ENCODE measurements around the gene KDM4C.

KDM4C gene

DNA sequence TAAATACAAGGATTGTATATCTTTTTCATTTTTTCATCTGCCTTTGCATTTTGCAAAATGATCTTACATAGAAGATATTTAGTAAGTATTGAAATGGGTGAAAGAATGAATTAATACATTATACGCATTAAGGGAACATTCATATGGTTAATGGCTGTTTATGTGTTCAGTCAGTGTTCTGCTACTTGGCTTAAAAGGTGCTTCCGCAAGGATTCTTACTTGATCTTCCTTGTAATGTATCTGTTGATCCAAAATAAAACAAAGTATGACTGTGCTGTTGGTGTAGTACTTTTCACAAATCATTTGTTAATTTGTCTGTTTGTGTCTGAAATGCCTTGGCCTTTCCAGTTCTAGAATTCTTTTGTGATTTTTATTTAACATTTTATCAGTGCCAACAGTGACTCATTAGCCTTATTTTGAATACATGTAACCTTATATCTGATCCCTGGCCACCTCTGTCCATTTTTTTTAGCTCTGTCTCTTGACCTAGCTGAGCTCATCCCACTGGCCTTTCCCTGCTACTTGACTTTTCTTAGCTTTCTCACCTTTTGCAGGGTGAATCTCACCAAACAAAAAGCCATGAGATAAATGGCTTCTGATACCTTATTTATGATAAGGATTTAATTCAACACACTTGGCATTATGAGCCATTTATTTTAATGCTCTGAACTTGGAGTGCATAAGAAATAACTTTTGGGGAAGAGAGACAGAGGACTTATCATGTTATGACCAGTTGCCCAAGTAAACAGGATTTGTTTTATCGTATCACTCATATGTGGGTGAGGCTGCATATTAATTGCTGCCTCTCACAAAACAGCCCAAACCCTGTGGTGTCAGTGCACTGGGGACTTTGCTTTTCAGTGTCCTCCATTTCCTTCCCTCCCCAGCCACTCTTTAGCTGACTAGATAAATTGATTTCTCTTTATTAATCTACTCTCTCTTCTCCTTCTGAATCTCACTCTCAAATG is 340.3 kb downstream of the KDM4C start:
- DNase-seq (ENCODE audit: low spot score): no peak

GRCh38 chr9:7103367-7103766 is 345.6 kb downstream of the KDM4C start:
- no peak for DNase-seq (ENCODE audit: low spot score)

DNA sequence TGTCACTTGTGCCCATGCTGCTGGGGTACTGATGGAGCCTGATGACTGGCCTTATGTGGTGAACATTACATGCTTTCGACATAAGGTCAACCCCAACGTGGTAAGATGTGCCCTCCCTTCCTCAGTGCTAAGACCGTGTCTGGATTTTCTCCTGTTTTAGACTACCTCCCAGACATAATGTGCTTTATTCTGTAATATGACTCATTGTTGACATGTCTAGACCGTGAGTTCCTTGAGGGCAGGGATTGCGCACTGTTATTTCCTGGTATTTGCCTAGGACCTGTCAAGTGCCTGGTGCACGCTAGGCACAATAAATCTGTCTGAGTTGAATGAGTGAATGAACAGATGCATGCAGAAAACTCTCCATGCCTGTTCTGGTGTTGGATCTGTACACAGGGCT is 346.0 kb downstream of the KDM4C start:
- DNase-seq (ENCODE audit: low spot score): no peak

- no peak for DNase-seq (ENCODE audit: low spot score)
Observed at GRCh38 chr9:7104625-7105024, 346.9 kb downstream of the KDM4C start.

GRCh38 chr9:7105095-7105494 is 347.3 kb downstream of the KDM4C start:
- DNase-seq (ENCODE audit: low spot score): no peak

DNA sequence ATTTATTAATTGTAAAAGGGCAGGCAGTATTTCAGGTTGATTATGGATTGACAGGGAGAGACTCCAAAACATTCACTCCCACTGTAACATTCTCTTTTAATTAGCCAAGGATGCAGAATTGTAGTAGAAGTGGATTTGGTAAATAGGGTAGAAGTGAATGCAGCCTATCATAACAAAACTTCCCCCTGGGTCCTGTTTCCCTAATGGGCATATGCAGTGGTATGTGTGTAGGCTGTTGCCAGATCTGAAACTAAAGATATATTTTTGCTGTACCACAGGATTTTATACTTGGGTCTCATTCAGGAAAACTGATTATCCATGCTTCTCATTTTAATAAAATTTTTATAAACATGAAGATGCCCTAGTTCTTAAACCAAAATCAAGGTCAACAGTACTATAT is 351.2 kb downstream of the KDM4C start:
- DNase-seq (ENCODE audit: low spot score): no peak

GRCh38 chr9:7111413-7111812 is 353.6 kb downstream of the KDM4C start:
- DNase-seq (ENCODE audit: low spot score): no peak

- no peak for DNase-seq (ENCODE audit: low spot score)
Observed at GRCh38 chr9:7115606-7116005, 357.8 kb downstream of the KDM4C start.

DNA sequence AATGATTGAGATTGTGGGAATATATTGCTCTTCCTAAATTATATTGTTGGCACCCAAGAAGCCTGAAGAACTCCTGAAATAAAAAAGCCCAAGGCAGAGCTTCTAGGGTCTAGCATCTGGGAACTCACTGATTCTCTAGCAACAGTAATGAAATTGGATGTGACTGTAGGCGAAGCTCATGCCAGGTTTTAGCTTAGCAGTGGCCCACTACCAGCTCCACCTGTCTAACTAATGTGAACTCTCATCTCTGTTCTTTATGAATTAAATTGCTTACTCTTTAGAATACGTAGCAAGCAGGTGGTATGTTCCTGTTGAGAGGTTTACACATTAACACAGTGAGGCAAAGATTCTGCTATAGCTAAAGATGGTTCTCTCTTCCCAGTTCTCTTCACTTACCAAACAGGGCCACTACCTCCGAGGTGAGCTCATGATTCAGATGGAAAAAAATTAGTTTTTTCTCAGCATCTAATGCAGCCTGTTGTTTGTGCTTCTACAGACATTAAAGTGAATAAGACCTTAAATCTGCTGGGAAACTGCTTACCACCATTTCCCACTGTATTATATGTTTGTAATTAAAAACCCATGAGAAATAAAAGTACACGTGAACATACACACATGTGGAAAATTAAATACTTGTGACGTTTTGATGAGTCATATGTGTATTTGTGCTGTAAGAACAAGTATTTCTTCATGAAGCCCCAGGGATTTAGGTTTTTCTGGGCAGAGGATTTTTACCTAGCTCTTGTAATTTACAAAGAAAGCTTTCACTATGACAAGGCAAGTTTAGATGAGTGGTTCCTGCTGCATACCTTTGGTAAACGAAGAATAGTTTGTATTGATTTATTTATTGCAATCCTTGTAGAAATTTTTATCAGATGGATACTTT is 360.1 kb downstream of the KDM4C start:
- no peak for DNase-seq (ENCODE audit: low spot score)

DNA sequence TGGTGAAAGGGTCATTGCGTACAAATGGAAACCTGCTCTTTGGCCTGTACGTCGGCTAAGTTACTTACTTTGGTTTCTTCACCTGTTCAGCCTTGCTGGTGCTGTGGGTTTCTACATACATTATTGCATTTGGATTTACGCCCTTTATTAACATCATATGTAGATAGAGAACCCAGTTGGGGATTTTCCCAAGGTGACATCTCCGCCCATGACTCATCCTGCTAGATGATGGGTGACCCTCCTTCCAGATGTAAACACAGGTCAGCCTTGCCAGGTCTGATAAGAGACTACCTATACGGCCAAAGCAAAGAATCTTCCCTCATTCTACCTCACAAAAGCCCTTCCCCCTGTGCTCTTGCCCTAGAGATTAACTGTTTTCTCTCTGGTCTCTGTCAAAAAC is 360.9 kb downstream of the KDM4C start:
- no peak for DNase-seq (ENCODE audit: low spot score)

- no peak for DNase-seq (ENCODE audit: low spot score)
Observed at GRCh38 chr9:7119612-7120011, 361.8 kb downstream of the KDM4C start.

GRCh38 chr9:7121055-7121454 is 363.3 kb downstream of the KDM4C start:
- DNase-seq (ENCODE audit: low spot score): no peak

- no peak for DNase-seq (ENCODE audit: low spot score)
Observed at GRCh38 chr9:7121664-7122063, 363.9 kb downstream of the KDM4C start.

DNA sequence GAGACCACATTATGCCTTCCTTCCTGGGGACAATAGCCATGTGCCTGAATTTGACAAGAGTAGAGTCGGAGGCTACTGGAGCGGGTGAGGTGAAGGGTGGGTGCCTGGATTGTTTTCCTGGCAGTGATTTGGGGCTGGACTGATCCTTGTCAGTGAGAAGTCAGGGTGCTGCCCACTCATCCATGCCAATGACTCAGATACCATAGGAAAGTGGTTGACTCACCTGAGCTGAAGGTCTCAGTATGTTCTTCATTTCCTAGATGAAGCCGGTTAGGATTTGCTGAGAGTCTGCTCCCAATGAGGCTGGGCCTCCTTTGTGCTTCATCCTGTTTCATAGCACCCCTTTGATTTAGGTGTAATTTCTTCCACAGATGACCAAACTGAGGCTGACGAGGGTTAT is 366.0 kb downstream of the KDM4C start:
- no peak for DNase-seq (ENCODE audit: low spot score)

DNA sequence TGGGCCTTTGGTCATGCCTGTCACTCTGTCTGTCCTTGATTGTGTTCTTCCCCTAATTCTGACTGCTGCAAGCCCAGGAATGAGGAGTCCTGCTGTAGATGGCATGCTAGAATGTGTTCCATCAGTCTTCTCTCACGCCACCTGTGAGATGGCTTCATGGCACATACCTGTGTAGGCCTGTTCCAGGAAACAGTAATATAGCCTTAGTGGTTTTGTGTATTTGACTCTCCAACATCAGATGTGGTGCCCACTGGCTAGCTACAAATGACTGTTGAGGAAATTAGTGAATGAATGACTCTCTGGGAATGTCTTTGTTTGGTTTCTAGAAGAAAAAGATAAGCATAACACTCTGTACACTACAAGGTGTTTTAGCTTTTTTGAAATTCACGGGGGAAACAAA is 367.5 kb downstream of the KDM4C start:
- no peak for DNase-seq (ENCODE audit: low spot score)

DNA sequence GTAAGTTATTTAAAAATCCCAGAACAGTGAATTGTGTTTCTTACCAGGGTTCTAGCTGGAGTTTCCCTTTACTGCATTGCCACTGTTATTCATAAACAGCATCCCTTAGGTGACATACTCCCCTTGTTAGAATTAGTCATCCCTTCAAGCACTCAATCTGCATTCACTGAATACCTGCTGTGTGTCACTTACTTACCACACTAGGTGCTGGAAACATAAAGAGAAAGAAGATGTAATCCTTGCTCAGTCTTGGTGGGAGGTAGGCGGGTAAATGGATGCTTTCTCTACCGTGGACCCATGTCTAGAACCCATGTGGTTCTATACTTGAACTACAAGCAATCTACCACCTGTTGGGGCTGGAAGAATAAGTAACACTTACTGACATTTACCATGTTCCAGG is 371.6 kb downstream of the KDM4C start:
- DNase-seq (ENCODE audit: low spot score): no peak

GRCh38 chr9:7130266-7130820 is 372.6 kb downstream of the KDM4C start:
- no peak for DNase-seq (ENCODE audit: low spot score)

GRCh38 chr9:7132605-7133004 is 374.8 kb downstream of the KDM4C start:
- DNase-seq (ENCODE audit: low spot score): no peak

GRCh38 chr9:7135735-7136134 is 378.0 kb downstream of the KDM4C start:
- DNase-seq (ENCODE audit: low spot score): no peak

GRCh38 chr9:7137040-7137439 is 379.3 kb downstream of the KDM4C start:
- no peak for DNase-seq (ENCODE audit: low spot score)

- DNase-seq (ENCODE audit: low spot score): no peak
Observed at GRCh38 chr9:7137571-7137970, 379.8 kb downstream of the KDM4C start.

DNA sequence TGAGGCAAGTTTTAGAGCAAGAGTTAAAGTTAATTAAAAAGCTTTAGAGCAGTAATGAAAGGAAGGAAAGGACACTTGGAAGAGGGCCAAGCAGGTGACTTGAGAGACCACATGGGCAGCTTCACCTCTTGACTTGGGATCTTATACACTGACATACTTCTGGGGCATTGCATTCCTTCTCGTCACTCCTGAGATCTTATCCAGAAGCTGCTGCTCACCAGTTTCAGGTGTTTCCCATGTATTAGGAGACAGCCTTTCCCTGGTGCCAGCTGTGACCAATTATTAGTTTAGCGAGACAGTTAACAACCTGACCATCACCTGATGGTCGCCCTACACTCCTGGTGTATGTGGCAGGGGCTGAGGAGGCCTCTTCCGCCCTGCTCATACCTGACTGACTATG is 382.1 kb downstream of the KDM4C start:
- DNase-seq (ENCODE audit: low spot score): no peak

DNA sequence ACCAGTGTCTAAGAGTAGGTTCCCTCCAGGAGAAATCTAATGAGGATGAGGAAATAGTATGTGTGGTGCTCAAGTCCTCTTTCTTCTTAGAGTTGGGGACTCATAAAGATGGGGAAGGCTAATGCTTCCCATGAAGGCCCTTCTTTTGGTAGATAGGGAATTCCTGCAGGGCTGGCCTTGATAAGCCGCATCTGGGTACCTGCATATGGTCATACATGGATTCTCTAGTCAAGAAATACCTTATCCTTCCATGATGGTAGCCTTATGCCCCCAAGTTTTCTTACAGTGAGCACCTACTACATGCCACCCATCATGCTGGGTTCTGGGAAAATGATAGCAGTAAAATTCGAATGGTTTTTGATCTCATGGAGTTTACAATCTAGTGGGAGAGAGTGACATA is 382.6 kb downstream of the KDM4C start:
- no peak for DNase-seq (ENCODE audit: low spot score)

Data from HuH-7.5 (cell line).